ENCODE data around the gene C4BPB. TPM values are rescaled to one million over a fixed set of nuclear protein-coding genes. Genes with fewer than 3 reads are reported as not detected.

The C4BPB gene
- total and polyA plus RNA-seq, 2 of the 13 experiments (the other 11 are each of a cell fraction or from before 2014, with no cell fraction given), result 155 to 266 TPM

DNA sequence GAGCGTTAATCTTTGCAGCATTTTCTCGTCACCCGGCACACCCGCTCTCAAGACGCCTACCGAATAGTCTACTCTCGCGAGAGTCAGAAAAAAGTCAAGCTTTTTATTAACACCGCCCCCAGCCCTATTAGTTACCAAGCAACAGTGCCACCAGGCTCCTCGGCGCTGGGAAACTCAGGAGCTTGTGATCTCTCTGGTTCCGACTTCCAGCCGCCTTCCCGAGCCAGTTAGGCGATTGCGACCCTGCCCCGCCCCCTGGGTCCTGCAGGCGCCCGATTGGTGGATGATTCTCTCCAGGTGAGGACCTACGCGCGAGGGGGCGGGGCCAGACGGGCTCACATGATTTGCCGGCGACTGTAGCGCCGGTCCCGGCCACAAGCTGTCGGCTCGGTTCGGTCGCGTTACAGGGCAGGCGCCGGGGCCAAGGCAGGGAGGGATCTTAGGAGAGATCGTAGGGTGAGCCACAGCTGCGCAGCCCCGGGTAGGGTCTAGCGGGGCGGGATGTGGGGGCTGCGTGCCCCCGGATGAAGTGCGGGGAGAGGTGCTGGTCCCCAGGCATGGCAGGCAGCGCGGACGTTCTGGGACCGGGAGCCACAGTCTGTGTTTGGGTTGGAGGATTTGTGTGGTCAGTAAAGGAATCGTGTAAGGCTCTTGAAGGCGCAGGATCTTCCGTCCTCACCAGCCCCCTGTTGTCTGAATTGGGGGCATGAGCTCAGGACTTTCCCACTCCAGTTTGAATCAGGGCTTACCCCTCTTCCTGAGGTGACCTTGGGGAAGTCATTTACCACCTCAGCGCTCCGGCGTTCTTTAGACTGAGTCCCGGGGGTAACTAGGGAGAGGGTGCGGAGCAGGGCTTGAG, 35.5 kb upstream of the C4BPB start, which contains the start of gene PFKFB2 (continued):
- no peak for TF ChIP-seq ZNF317 (CRISPR knock-in tag; IDR thresholded peaks at IDR 0.05)
- TF ChIP-seq ZNF777 (CRISPR knock-in tag; IDR thresholded peaks at IDR 0.05), result no peak
- TF ChIP-seq RFXANK (CRISPR knock-in tag; IDR thresholded peaks at IDR 0.05), result no peak
- no peak for TF ChIP-seq ZMYM3 (CRISPR knock-in tag; IDR thresholded peaks at IDR 0.05)
- TF ChIP-seq HNRNPL (IDR thresholded peaks at IDR 0.05; ENCODE audit: low read depth, low read length), result 0 out of 2 replicates have a peak, but pooled peaks have one; percentile 22
- no peak for TF ChIP-seq HMG20B (CRISPR knock-in tag; conservative IDR thresholded peaks at IDR 0.05)
- no peak for TF ChIP-seq CBX5 (CRISPR knock-in tag; IDR thresholded peaks at IDR 0.05; ENCODE audit: borderline replicate concordance)
- TF ChIP-seq ZFP1 (CRISPR knock-in tag; IDR thresholded peaks at IDR 0.05), result no peak
- TF ChIP-seq MIXL1 (CRISPR knock-in tag; IDR thresholded peaks at IDR 0.05), result peak; percentile 80
- no peak for TF ChIP-seq PRMT3 (CRISPR knock-in tag; IDR thresholded peaks at IDR 0.05; ENCODE audit: borderline replicate concordance, low read depth)
- peak; percentile 80; the same call in 1 of the 3 replicates for TF ChIP-seq MXI1 (IDR thresholded peaks at IDR 0.05; ENCODE audit: borderline replicate concordance, low read depth, low read length)
- TF ChIP-seq ZNF703 (CRISPR knock-in tag; IDR thresholded peaks at IDR 0.05; ENCODE audit: borderline replicate concordance), result no peak
- TF ChIP-seq REL (CRISPR knock-in tag; conservative IDR thresholded peaks at IDR 0.05), result no peak
- no peak for TF ChIP-seq ZNF251 (CRISPR knock-in tag; IDR thresholded peaks at IDR 0.05)
- peak; percentile 50; the same call in 1 of the 2 replicates for TF ChIP-seq CREB1 (IDR thresholded peaks at IDR 0.05)
- TF ChIP-seq CREB1 (CRISPR knock-in tag; IDR thresholded peaks at IDR 0.05), result peak; percentile 71; the same call in 1 of the 2 replicates
- peak; percentile 14; the same call in 1 of the 2 replicates for TF ChIP-seq PPARG (CRISPR knock-in tag; conservative IDR thresholded peaks at IDR 0.05)
- no peak for TF ChIP-seq SNAI1 (CRISPR knock-in tag; IDR thresholded peaks at IDR 0.05; ENCODE audit: borderline replicate concordance)
- TF ChIP-seq, protein P1, sequence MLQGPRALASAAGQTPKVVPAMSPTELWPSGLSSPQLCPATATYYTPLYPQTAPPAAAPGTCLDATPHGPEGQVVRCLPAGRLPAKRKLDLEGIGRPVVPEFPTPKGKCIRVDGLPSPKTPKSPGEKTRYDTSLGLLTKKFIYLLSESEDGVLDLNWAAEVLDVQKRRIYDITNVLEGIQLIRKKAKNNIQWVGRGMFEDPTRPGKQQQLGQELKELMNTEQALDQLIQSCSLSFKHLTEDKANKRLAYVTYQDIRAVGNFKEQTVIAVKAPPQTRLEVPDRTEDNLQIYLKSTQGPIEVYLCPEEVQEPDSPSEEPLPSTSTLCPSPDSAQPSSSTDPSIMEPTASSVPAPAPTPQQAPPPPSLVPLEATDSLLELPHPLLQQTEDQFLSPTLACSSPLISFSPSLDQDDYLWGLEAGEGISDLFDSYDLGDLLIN (CRISPR knock-in tag; IDR thresholded peaks at IDR 0.05; ENCODE audit: borderline replicate concordance), result no peak
- no peak for TF ChIP-seq EZH2 (conservative IDR thresholded peaks at IDR 0.05; ENCODE audit: low read depth, low read length)
- TF ChIP-seq ZHX1 (CRISPR knock-in tag; IDR thresholded peaks at IDR 0.05; ENCODE audit: low read depth), result no peak
- peak; percentile 76 for TF ChIP-seq ZNF292 (CRISPR knock-in tag; IDR thresholded peaks at IDR 0.05; ENCODE audit: borderline replicate concordance, low read depth)
- TF ChIP-seq ZBTB38 (CRISPR knock-in tag; IDR thresholded peaks at IDR 0.05), result 0 out of 2 replicates have a peak, but pooled peaks have one; percentile 43
- no peak for TF ChIP-seq FOXM1 (CRISPR knock-in tag; IDR thresholded peaks at IDR 0.05)
- TF ChIP-seq FIP1L1 (IDR thresholded peaks at IDR 0.05; ENCODE audit: borderline replicate concordance, insufficient read depth, low read depth, low read length), result no peak
- TF ChIP-seq ZSCAN25 (CRISPR knock-in tag; IDR thresholded peaks at IDR 0.05), result 0 out of 2 replicates have a peak, but pooled peaks have one; percentile 20
